Adrenal gland (tissue), 12 donors: ENCODE results near the gene PIK3CG. TPM values are rescaled to one million over a fixed set of nuclear protein-coding genes. Genes with fewer than 3 reads are reported as not detected.

Experiments used
- DNase-seq, 7 donors: peaks; one replicate each; pipeline ENCODE4 v3.0.0-alpha.2; 2019 to 2020
- H3K27ac ChIP-seq, 5 donors: fragments of 200-600 bp; sonication (generic) in 4 of 5; 1 replicate in 3 of 5; 2 replicates in 2 of 5; pipeline versions ENCODE4 v1.5.1 to v1.8.0; 2016 to 2020; ENCODE audit warnings: mild to moderate bottlenecking in 1 of 5
- H3K27me3 ChIP-seq: fragments of 200-600 bp; 2 replicates; pipeline ENCODE4 v1.8.0; 2021
- H3K36me3 ChIP-seq, 2 donors: fragments of 200-600 bp; replicated peaks in 1 of 2; 1 replicate in 1 of 2; 2 replicates in 1 of 2; pipeline versions ENCODE4 v1.5.1 to v1.8.0; 2018 to 2022
- H3K4me1 ChIP-seq, 2 donors: fragments of 200-600 bp; replicated peaks in 1 of 2; 1 replicate in 1 of 2; 2 replicates in 1 of 2; pipeline versions ENCODE4 v1.5.1 to v1.8.0; 2018 to 2021
- H3K4me3 ChIP-seq, 4 donors: fragments of 200-600 bp; sonication (generic) in 3 of 4; one replicate each; pipeline ENCODE4 v1.5.1; 2016 to 2018
- H3K9me3 ChIP-seq, 3 donors: fragments of 200-600 bp; sonication (generic) in 1 of 3; replicated peaks in 1 of 3; 1 replicate in 2 of 3; 2 replicates in 1 of 3; pipeline versions ENCODE4 v1.5.1 to v1.8.0; 2016 to 2021
- POLR2A ChIP-seq, 2 donors: fragments of 450-650 bp; IDR thresholded peaks; one replicate each; pipeline ENCODE4 v1.6.1; 2017; ENCODE audit warnings: antibody characterized with exemption in 2 of 2, mild to moderate bottlenecking in 2 of 2, moderate library complexity in 1 of 2
- WGBS, 4 donors: extraction: QIAGEN DNeasy Blood & Tissue Kit in 2 of 4; methylation state at CpG; one replicate each; pipeline versions ENCODE4 v1.1.5 to v1.1.7; 2013 to 2017; 5-methylcytosine and 5-hydroxymethylcytosine counted together
- intact Hi-C, 2 donors: fragments of 100-400 bp; cut with DNase I; formaldehyde crosslinking; loops; one replicate each; pipeline versions ENCODE4 v1.14.1 to v1.15.0; 2022 to 2023
- polyA plus RNA-seq, 3 donors: library from polyadenylated mRNA; stranded (reverse); fragments of 200-250 nt in 2 of 3; fragments of 350-450 nt in 1 of 3; fragmentation: Illumina TruSeq in 1 of 3; extraction: RNeasy Lipid Tissue Mini Kit (QIAGEN cat#74804) in 1 of 3; gene quantifications; one replicate each; pipeline ENCODE4 v1.2.3, GENCODE V29; 2013 to 2014
- total RNA-seq, 9 donors: library from RNA; depleted of rRNA in 4 of 9; stranded (reverse); fragments of >200 nt in 4 of 9; fragments of 120-200 nt in 1 of 9; fragmentation: NEBNext Ultra II Directional in 1 of 9; extraction: Animal tissue kit (Norgen Biotek cat#: 25700) in 1 of 9; gene quantifications; one replicate each; pipeline versions ENCODE4 v1.1.0 to v1.2.4, GENCODE V29; 2013 to 2023
- TF ChIP-seq, protein P1 (sequence below), 6 experiments: fragments of 450-650 bp in 4 of 6; fragments of 200-600 bp in 2 of 6; sonication (generic) in 1 of 6; IDR thresholded peaks; 1 replicate in 5 of 6; 2 replicates in 1 of 6; pipeline versions ENCODE4 v1.5.1 to v1.8.0; 2016 to 2021; ENCODE audit warnings: antibody characterized with exemption in 6 of 6, mild to moderate bottlenecking in 2 of 6, moderate library complexity in 1 of 6
- donor health status: healthy with polysubstance abuse.
- donor health status: Bipolar disorder and iron deficiency.
- donor health status: DM: yes; HTN: yes; CAD: no.
- donor health status: DM: no; HTN: no; CAD: no.
- donor health status: DM: no; HTN: no; CAD: no.
- donor health status: DM: yes; HTN: yes; CAD: no.

PIK3CG gene
- total and polyA plus RNA-seq, 12 donors = 0.13 to 11.9 (median 4.1) TPM

- no peak for TF ChIP-seq POLR2A (IDR thresholded peaks at IDR 0.05)
- TF ChIP-seq, protein P1, sequence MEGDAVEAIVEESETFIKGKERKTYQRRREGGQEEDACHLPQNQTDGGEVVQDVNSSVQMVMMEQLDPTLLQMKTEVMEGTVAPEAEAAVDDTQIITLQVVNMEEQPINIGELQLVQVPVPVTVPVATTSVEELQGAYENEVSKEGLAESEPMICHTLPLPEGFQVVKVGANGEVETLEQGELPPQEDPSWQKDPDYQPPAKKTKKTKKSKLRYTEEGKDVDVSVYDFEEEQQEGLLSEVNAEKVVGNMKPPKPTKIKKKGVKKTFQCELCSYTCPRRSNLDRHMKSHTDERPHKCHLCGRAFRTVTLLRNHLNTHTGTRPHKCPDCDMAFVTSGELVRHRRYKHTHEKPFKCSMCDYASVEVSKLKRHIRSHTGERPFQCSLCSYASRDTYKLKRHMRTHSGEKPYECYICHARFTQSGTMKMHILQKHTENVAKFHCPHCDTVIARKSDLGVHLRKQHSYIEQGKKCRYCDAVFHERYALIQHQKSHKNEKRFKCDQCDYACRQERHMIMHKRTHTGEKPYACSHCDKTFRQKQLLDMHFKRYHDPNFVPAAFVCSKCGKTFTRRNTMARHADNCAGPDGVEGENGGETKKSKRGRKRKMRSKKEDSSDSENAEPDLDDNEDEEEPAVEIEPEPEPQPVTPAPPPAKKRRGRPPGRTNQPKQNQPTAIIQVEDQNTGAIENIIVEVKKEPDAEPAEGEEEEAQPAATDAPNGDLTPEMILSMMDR (IDR thresholded peaks at IDR 0.05) = no peak
- Histone ChIP-seq H3K27ac (no peak overlapping the region), H3K9me3 (no peaks in the 10 kb centered on the region), H3K36me3 (no peaks in the 10 kb centered on the region), H3K4me1 (no peaks in the 10 kb centered on the region), H3K4me3 (no peak overlapping the region), H3K27me3 (no peaks in the 10 kb centered on the region)
- intact Hi-C loops = no loop called here
- 85 to 93% (median 90%) methylated on average over 6 of the region's 6 CpGs for WGBS, 4 donors
- DNase-seq = no peak
These were observed 7.7 kb downstream of the PIK3CG start for GRCh38 chr7:106872763-106873162.

GRCh38 chr7:106874076-106874475, 9.0 kb downstream of the PIK3CG start:
- intact Hi-C loops = no loop called here
- no peaks in the 10 kb centered on the region for H3K36me3 ChIP-seq

DNA sequence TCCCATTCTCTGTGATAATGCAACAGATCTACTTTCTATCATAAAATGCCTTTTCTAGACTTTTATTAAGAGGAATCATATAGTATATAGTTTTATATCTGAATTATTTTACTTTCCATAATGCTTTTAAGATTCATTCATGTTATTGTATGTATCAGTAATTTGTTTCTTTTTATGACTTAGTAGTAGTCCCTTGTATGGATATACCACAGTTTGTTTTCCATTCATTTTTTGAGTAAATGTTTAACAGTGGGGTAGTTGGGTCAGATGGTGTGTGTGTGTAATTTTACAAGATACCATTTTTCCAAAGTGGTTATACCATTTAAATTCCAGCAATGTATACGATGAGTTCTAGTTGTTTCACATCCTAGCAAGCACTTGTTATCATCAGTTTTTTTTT, 10.4 kb downstream of the PIK3CG start:
- no peak for DNase-seq
- H3K4me1 ChIP-seq = no peaks in the 10 kb centered on the region
- 90 to 98% (median 95%) methylated on average over 1 of the region's 1 CpG for WGBS, 4 donors
- H3K27ac ChIP-seq = no peak overlapping the region
- intact Hi-C loops = no loop called here
- no peaks in the 10 kb centered on the region for H3K9me3 ChIP-seq
- no peaks in the 10 kb centered on the region for H3K27me3 ChIP-seq
- H3K4me3 ChIP-seq = no peak overlapping the region
- TF ChIP-seq POLR2A (IDR thresholded peaks at IDR 0.05) = no peak
- TF ChIP-seq, protein P1 (IDR thresholded peaks at IDR 0.05) = no peak
- no peaks in the 10 kb centered on the region for H3K36me3 ChIP-seq

More at GRCh38 chr7:106874076-106874475, 9.0 kb downstream of the PIK3CG start:
- Histone ChIP-seq H3K9me3 (no peaks in the 10 kb centered on the region), H3K4me1 (no peaks in the 10 kb centered on the region), H3K27ac (no peak overlapping the region), H3K4me3 (no peak overlapping the region), H3K27me3 (no peaks in the 10 kb centered on the region)
- no peak for DNase-seq
- TF ChIP-seq POLR2A (IDR thresholded peaks at IDR 0.05) = no peak
- TF ChIP-seq, protein P1 (IDR thresholded peaks at IDR 0.05) = no peak

- intact Hi-C loops = no loop called here
- 89 to 97% (median 92%) methylated on average over 4 of the region's 4 CpGs for WGBS, 4 donors
- Histone ChIP-seq H3K9me3 (no peaks in the 10 kb centered on the region), H3K4me3 (no peak overlapping the region), H3K4me1 (no peaks in the 10 kb centered on the region), H3K27me3 (no peaks in the 10 kb centered on the region), H3K36me3 (no peaks in the 10 kb centered on the region), H3K27ac (no peak overlapping the region)
- TF ChIP-seq POLR2A (IDR thresholded peaks at IDR 0.05) = no peak
- TF ChIP-seq, protein P1 (IDR thresholded peaks at IDR 0.05) = no peak
- DNase-seq = no peak
These were observed 13.8 kb downstream of the PIK3CG start for GRCh38 chr7:106878748-106879439.
